Measurements from ENCODE around the gene ZC3H18. TPM values are rescaled to one million over a fixed set of nuclear protein-coding genes. Genes with fewer than 3 reads are reported as not detected.
A peak's percentile ranks its signal among the peaks of the same experiment; 100 is the strongest.

ZC3H18 gene
- total RNA-seq, 1 experiment from 2014 or later: 21.0 TPM

DNA sequence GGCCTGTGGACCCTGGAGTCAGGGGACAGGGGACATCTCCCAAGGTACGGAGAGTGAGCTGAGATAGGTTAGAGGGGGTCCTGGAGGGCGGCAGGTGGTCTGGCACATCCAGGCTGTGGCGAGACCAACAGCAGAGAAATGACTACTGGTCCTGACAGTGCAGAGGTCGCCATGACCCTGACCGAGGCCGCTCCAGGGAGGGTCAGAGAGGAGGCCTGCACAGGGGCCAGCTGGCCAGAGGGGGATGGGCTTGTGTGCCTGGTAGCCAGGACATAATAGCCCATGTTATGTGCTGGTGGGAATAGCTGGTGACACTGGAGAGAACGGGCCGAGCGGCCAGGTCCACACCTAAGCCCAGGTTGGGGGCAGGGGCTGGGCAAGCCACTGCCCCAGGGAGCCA lies 40.6 kb upstream of the ZC3H18 start:
- peaks cover 4% of the 10 kb centered on the region; the same call in 1 of the 2 replicates for H3K4me1 ChIP-seq
- no peaks in the 10 kb centered on the region for H3K9me3 ChIP-seq (replicated peaks)
- DNase-seq: no peak
- H3K36me3 ChIP-seq: no peaks in the 10 kb centered on the region
- H3K4me3 ChIP-seq: no peak overlapping the region
- no peak overlapping the region for H3K27ac ChIP-seq
- H3K27me3 ChIP-seq: no peaks in the 10 kb centered on the region

GRCh38 chr16:88530051-88530857 lies 39.9 kb upstream of the ZC3H18 start:
- DNase-seq: no peak
- no peaks in the 10 kb centered on the region for H3K9me3 ChIP-seq (replicated peaks)
- peaks cover 4% of the 10 kb centered on the region; the same call in 1 of the 2 replicates for H3K4me1 ChIP-seq
- no peak overlapping the region for H3K4me3 ChIP-seq
- H3K36me3 ChIP-seq: no peaks in the 10 kb centered on the region
- no peak overlapping the region for H3K27ac ChIP-seq
- no peaks in the 10 kb centered on the region for H3K27me3 ChIP-seq

GRCh38 chr16:88530858-88531203 lies 39.4 kb upstream of the ZC3H18 start:
- H3K4me3 ChIP-seq: no peak overlapping the region
- H3K36me3 ChIP-seq: no peaks in the 10 kb centered on the region
- H3K4me1 ChIP-seq: peaks cover 4% of the 10 kb centered on the region; the same call in 1 of the 2 replicates
- no peak overlapping the region for H3K27ac ChIP-seq
- H3K9me3 ChIP-seq (replicated peaks): no peaks in the 10 kb centered on the region
- no peaks in the 10 kb centered on the region for H3K27me3 ChIP-seq
- no peak for DNase-seq

DNA sequence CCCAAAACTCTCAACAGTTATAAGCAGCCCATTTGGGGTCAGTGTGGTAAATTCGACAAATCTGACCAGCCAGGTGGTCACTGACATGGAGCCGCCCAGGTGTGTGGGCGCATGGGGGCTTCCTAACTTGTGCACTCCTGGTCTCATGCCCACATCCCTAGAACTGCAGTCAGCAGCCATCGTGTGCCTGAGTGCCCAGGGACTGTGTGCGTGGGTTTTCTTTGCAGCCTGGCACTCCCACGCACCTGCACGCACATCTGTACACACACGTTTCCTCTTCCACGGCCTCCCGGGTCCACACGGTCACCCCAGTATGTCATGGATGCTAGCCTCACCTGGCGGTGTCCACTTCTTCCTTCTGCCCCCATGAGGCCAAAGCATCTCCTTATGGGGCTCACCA lies 38.9 kb upstream of the ZC3H18 start:
- Histone ChIP-seq H3K27me3 (no peaks in the 10 kb centered on the region), H3K4me3 (no peak overlapping the region), H3K36me3 (no peaks in the 10 kb centered on the region), H3K4me1 (peaks cover 4% of the 10 kb centered on the region; the same call in 1 of the 2 replicates), H3K27ac (no peak overlapping the region), H3K9me3 (replicated peaks) (no peaks in the 10 kb centered on the region)
- DNase-seq: no peak

DNA sequence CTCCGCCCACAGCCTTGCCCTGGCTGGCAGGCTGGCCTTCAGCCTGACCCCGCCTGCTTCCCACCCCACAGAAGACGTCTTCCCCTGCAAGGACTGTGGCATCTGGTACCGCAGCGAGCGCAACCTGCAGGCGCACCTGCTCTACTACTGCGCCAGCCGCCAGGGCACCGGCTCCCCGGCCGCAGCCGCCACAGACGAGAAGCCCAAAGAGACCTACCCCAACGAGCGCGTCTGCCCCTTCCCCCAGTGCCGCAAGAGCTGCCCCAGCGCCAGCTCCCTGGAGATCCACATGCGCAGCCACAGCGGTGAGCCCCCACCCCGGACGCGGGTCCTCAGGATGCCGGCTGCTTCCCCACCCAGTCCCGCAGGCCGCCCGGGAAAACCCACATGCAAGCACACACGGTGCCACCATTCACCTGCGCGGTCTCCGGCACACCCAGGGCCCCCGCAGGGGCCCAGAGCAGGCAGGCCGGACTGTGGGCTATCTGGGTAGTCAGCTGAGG lies 38.2 kb upstream of the ZC3H18 start:
- no peaks in the 10 kb centered on the region for H3K9me3 ChIP-seq (replicated peaks)
- H3K27me3 ChIP-seq: no peaks in the 10 kb centered on the region
- no peak overlapping the region for H3K27ac ChIP-seq
- H3K4me3 ChIP-seq: no peak overlapping the region
- no peaks in the 10 kb centered on the region for H3K36me3 ChIP-seq
- peaks cover 4% of the 10 kb centered on the region; the same call in 1 of the 2 replicates for H3K4me1 ChIP-seq
- DNase-seq: no peak

- no peak overlapping the region for H3K4me3 ChIP-seq
- peaks cover under 1% of the 10 kb centered on the region; the same call in 1 of the 2 replicates for H3K4me1 ChIP-seq
- no peaks in the 10 kb centered on the region for H3K36me3 ChIP-seq
- no peaks in the 10 kb centered on the region for H3K9me3 ChIP-seq (replicated peaks)
- H3K27ac ChIP-seq: no peak overlapping the region
- DNase-seq: no peak
- H3K27me3 ChIP-seq: no peaks in the 10 kb centered on the region
These were observed 37.6 kb upstream of the ZC3H18 start for GRCh38 chr16:88532434-88533241.

DNA sequence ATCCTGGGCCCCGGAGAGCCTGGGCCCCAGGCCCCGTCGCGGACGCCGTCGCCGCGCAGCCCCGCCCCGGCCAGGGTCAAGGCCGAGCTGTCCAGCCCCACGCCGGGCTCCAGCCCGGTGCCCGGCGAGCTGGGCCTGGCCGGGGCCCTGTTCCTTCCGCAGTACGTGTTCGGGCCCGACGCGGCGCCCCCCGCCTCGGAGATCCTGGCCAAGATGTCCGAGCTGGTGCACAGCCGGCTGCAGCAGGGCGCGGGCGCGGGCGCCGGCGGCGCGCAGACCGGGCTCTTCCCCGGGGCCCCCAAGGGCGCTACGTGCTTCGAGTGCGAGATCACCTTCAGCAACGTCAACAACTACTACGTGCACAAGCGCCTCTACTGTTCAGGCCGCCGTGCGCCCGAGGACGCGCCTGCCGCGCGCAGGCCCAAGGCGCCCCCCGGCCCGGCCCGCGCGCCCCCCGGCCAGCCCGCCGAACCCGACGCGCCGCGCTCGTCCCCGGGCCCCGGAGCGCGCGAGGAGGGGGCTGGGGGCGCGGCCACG lies 36.8 kb upstream of the ZC3H18 start:
- Histone ChIP-seq H3K27ac (no peak overlapping the region), H3K27me3 (no peaks in the 10 kb centered on the region), H3K4me3 (no peak overlapping the region), H3K36me3 (no peaks in the 10 kb centered on the region), H3K4me1 (no peaks in the 10 kb centered on the region), H3K9me3 (replicated peaks) (no peaks in the 10 kb centered on the region)
- DNase-seq: no peak

GRCh38 chr16:88533932-88534637 lies 36.1 kb upstream of the ZC3H18 start:
- H3K4me3 ChIP-seq: peak overlapping the region; percentile 66
- no peaks in the 10 kb centered on the region for H3K36me3 ChIP-seq
- no peak overlapping the region for H3K27ac ChIP-seq
- peak; percentile 38 to 61 for DNase-seq
- H3K27me3 ChIP-seq: no peaks in the 10 kb centered on the region
- H3K4me1 ChIP-seq: no peaks in the 10 kb centered on the region
- no peaks in the 10 kb centered on the region for H3K9me3 ChIP-seq (replicated peaks)

- DNase-seq: no peak
- Histone ChIP-seq H3K27ac (no peak overlapping the region), H3K4me3 (peak overlapping the region; percentile 66)
These were observed 35.5 kb upstream of the ZC3H18 start for GRCh38 chr16:88534638-88535190.

DNA sequence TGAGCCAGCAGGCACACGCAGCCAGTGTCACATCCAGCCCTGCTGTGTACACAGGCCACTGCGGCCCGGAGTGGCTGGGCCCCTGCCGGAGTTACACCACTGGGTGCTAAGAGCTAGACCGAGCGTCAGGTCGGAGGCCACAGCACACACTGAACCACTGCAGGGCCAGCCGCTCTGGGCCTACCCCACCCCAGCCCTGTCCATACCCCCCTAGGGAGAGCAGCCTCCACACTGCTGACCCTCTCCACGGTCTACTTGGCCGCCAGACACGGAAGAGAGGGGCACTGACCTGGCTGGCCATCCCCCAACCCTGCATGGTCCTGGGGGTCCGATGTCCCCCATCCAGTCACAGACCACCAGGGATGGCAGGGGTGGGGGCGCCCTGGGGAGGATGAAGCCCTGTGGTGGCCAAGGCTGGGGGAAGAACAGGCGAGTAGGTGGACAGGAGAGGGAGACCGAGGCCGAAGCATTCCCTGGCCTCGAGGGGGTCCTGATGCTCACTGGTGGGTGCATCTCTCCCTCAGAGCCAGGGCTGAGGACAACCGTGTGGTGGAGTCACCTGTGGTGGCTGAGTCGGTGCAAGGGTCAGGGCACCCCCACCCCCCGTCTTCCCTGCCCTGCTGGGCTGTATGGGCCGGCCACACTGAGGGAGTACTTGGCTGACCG lies 34.9 kb upstream of the ZC3H18 start:
- no peaks in the 10 kb centered on the region for H3K9me3 ChIP-seq (replicated peaks)

More at GRCh38 chr16:88534638-88535190, 35.5 kb upstream of the ZC3H18 start:
- H3K36me3 ChIP-seq: no peaks in the 10 kb centered on the region
- H3K4me1 ChIP-seq: no peaks in the 10 kb centered on the region
- no peaks in the 10 kb centered on the region for H3K27me3 ChIP-seq
- H3K9me3 ChIP-seq (replicated peaks): no peaks in the 10 kb centered on the region

GRCh38 chr16:88535857-88536222 lies 34.4 kb upstream of the ZC3H18 start:
- no peaks in the 10 kb centered on the region for H3K4me1 ChIP-seq
- DNase-seq: no peak
- no peak overlapping the region for H3K4me3 ChIP-seq
- H3K36me3 ChIP-seq: no peaks in the 10 kb centered on the region
- H3K27ac ChIP-seq: no peak overlapping the region
- no peaks in the 10 kb centered on the region for H3K27me3 ChIP-seq
- H3K9me3 ChIP-seq (replicated peaks): no peaks in the 10 kb centered on the region

More for the DNA sequence above, 34.9 kb upstream of the ZC3H18 start:
- Histone ChIP-seq H3K4me1 (no peaks in the 10 kb centered on the region), H3K27ac (no peak overlapping the region), H3K27me3 (no peaks in the 10 kb centered on the region), H3K36me3 (no peaks in the 10 kb centered on the region), H3K4me3 (no peak overlapping the region; the same call in 1 of the 2 replicates)
- DNase-seq: no peak

- Histone ChIP-seq H3K9me3 (replicated peaks) (no peaks in the 10 kb centered on the region), H3K36me3 (no peaks in the 10 kb centered on the region), H3K4me1 (no peaks in the 10 kb centered on the region), H3K27ac (no peak overlapping the region), H3K27me3 (no peaks in the 10 kb centered on the region), H3K4me3 (no peak overlapping the region)
- no peak for DNase-seq
These were observed 33.7 kb upstream of the ZC3H18 start for GRCh38 chr16:88536510-88536909.

DNA sequence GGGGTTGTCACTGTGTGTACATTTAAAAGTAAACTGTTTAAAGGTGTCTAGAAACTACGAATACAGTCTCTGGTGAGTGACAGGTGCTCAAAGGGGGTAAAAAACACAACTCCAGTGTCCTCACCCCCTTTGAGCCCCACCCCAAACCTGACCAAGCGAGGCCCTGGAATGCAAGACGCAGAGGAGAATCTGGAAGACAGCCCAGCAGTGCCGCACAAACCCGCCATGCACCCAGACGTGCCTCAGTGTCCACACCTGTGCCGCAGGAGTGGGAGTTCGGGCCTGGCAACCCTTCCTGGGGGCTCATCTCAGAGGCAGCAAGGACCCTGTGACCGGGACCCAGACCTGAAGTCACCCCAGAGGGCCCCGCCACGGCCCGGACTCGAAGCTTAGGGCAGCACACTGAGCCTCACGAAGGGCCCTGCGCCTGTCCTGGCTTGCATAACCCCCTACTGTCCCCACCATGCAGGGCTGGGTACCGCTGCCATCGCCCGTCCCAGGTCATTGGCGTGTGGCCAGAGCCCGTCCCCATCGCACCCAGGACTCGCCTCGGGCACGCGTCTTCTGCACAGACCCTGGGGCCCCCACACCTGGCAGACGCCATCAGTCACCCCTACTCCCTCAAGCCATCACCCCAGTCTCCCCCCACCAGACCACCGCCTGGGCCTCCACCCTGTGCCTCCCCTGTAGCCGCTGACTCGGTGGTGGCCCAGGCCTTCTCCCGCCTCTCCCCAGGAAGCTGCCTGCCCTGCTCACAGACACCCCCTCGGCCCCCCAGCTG lies 33.0 kb upstream of the ZC3H18 start:
- H3K27ac ChIP-seq: no peak overlapping the region
- no peaks in the 10 kb centered on the region for H3K9me3 ChIP-seq (replicated peaks)
- H3K4me1 ChIP-seq: no peaks in the 10 kb centered on the region
- H3K4me3 ChIP-seq: no peak overlapping the region
- no peaks in the 10 kb centered on the region for H3K27me3 ChIP-seq
- H3K36me3 ChIP-seq: no peaks in the 10 kb centered on the region
- DNase-seq: no peak

Data from SJCRH30 (cell line).